Suprapubic skin (tissue), 4 donors: Measurements from ENCODE around the gene ROS1. TPM values are rescaled to one million over a fixed set of nuclear protein-coding genes. Genes with fewer than 3 reads are reported as not detected.

Experiments used
- DNase-seq, 2 donors: peaks; one replicate each; pipeline ENCODE4 v3.0.0-alpha.2; 2019; ENCODE audit warnings: low spot score in 2 of 2
- H3K27ac ChIP-seq: fragments of 200-600 bp; sonication (generic); one replicate; pipeline ENCODE4 v1.5.1; 2019
- H3K27me3 ChIP-seq: fragments of 200-600 bp; sonication (generic); one replicate; pipeline ENCODE4 v1.5.1; 2019
- H3K36me3 ChIP-seq: fragments of 200-600 bp; sonication (generic); one replicate; pipeline ENCODE4 v1.5.1; 2019
- H3K4me1 ChIP-seq: fragments of 200-600 bp; sonication (generic); one replicate; pipeline ENCODE4 v1.5.1; 2019
- H3K4me3 ChIP-seq: fragments of 200-600 bp; sonication (generic); one replicate; pipeline ENCODE4 v1.5.1; 2019; ENCODE audit warnings: mild to moderate bottlenecking
- H3K9me3 ChIP-seq: fragments of 200-600 bp; sonication (generic); one replicate; pipeline ENCODE4 v1.5.1; 2019
- CTCF ChIP-seq, 2 donors: fragments of 200-600 bp in 1 of 2; fragments of 450-650 bp in 1 of 2; sonication (generic) in 1 of 2; IDR thresholded peaks; one replicate each; pipeline ENCODE4 v1.5.1; 2016 to 2019; ENCODE audit warnings: antibody characterized with exemption in 2 of 2, mild to moderate bottlenecking in 1 of 2, moderate library complexity in 1 of 2
- EP300 ChIP-seq: sonication (generic); formaldehyde crosslinking; IDR thresholded peaks from one replicate; pipeline ENCODE4 v1.6.1; 2017; ENCODE audit warnings: antibody characterized with exemption
- POLR2A ChIP-seq, 2 donors: fragments of 450-650 bp; IDR thresholded peaks; one replicate each; pipeline ENCODE4 v1.6.1; 2017; ENCODE audit warnings: antibody characterized with exemption in 2 of 2, mild to moderate bottlenecking in 2 of 2, moderate library complexity in 2 of 2
- POLR2AphosphoS5 ChIP-seq, 3 donors: sonication (generic); formaldehyde crosslinking; IDR thresholded peaks; one replicate each; pipeline ENCODE4 v1.6.1; 2017; ENCODE audit warnings: antibody characterized with exemption in 3 of 3
- WGBS: methylation state at CpG from one replicate; pipeline ENCODE4 v1.1.5; 2018; 5-methylcytosine and 5-hydroxymethylcytosine counted together
- total RNA-seq, 4 donors: library from RNA; depleted of rRNA; stranded (reverse); fragments of >200 nt; gene quantifications; one replicate each; pipeline ENCODE4 v1.1.0, GENCODE V29; 2016

Gene ROS1
- total RNA-seq, 4 donors from 2014 or later, result 0.49 to 2.8 (median 0.69) TPM

GRCh38 chr6:117395164-117395563 is 30.6 kb downstream of the ROS1 start:
- Histone ChIP-seq H3K4me3 (no peak overlapping the region), H3K27me3 (no peaks in the 10 kb centered on the region), H3K36me3 (no peaks in the 10 kb centered on the region), H3K9me3 (no peaks in the 10 kb centered on the region), H3K27ac (no peak overlapping the region), H3K4me1 (no peaks in the 10 kb centered on the region)
- TF ChIP-seq EP300 (no peak), POLR2A (IDR thresholded peaks at IDR 0.05) (no peak), POLR2AphosphoS5 (IDR thresholded peaks at IDR 0.05) (no peak), CTCF (IDR thresholded peaks at IDR 0.05) (no peak)
- DNase-seq, result no peak
- 19% methylated on average over 1 of the region's 1 CpG for WGBS

- 68% methylated on average over 2 of the region's 2 CpGs for WGBS
- H3K4me3 ChIP-seq, result no peak overlapping the region
- DNase-seq, result no peak
- no peaks in the 10 kb centered on the region for H3K9me3 ChIP-seq
- H3K27ac ChIP-seq, result no peak overlapping the region
- no peak for TF ChIP-seq EP300
- TF ChIP-seq POLR2AphosphoS5 (IDR thresholded peaks at IDR 0.05), result no peak
- no peak for TF ChIP-seq POLR2A (IDR thresholded peaks at IDR 0.05)
- no peak for TF ChIP-seq CTCF (IDR thresholded peaks at IDR 0.05)
- no peaks in the 10 kb centered on the region for H3K4me1 ChIP-seq
- no peaks in the 10 kb centered on the region for H3K36me3 ChIP-seq
- H3K27me3 ChIP-seq, result no peaks in the 10 kb centered on the region
These were observed 32.7 kb downstream of the ROS1 start for GRCh38 chr6:117393045-117393444.

DNA sequence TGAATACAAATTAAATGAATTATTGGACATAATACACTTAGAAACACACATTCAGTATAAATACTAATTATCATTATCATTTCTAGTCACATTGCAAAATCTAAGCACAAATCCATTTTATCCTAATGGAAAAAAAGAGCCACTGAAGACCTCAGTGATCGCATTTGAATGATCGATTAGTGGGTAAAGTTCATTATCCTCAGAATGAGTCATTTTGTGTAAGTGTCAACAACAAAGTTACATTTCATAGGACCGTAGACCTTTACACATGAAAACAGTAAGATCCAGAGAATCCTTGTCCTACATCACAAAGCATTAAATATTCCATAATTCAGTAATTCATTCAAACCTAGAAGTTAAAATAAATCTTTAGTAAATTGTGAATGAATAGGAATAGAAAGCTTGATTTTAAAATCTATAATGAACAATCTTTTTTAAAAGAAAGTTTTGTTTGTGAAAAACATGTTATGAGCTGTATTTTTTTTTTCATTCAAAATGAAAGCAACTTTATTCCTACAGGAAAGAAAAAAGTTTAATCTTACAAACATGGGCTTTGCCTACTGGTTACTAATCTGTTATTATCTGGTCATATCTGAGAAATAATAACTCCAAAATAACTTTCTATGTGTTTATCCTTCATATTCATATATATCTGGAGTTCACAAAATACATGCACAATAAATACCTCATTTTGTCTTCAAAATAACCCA is 33.7 kb downstream of the ROS1 start:
- Histone ChIP-seq H3K36me3 (no peaks in the 10 kb centered on the region), H3K4me1 (no peaks in the 10 kb centered on the region), H3K4me3 (no peak overlapping the region), H3K27ac (no peak overlapping the region), H3K9me3 (no peaks in the 10 kb centered on the region), H3K27me3 (no peaks in the 10 kb centered on the region)
- TF ChIP-seq POLR2AphosphoS5 (IDR thresholded peaks at IDR 0.05) (no peak), POLR2A (IDR thresholded peaks at IDR 0.05) (no peak), EP300 (no peak), CTCF (IDR thresholded peaks at IDR 0.05) (no peak)
- DNase-seq, result no peak
- 93% methylated on average over 3 of the region's 3 CpGs for WGBS

DNA sequence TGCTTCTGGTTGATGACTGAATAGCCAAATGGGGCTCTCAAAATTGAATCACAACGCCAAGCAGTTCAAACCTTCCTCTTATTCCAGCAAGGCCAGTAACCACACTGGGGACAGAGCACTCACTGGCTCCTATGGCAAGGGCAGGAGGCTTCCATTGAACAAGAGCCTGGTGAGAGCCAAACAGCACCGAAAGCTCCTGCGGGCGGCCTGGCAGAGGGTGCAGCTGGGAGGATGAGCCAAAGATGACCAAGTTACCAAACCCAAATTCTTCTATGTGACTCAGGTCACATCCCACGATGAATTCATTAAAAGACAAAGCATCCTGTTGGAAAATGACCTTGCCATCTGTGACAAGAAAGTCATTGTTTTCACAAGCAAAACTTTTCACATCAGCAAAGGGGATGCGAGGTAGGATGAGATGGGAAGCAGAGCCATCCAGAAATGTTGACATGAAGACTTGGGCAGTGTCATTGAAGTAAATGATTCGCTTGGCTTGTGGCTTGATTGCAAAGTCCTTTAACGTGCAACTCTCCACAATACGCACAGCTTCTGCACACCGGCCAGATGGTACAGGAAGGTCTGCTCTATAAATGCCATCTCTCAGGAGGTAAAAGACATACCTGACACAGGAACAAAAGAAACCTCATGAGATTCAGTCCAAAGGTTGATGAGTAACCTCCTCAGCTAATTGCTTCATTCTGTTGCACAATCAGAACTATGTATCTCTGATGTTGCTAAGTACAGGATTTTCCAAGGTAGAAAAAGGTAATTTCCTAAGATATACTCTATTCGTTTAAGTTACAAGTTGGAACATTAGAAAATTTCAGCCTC is 36.3 kb downstream of the ROS1 start:
- H3K27ac ChIP-seq, result no peak overlapping the region
- DNase-seq, result no peak
- H3K27me3 ChIP-seq, result no peaks in the 10 kb centered on the region
- H3K4me3 ChIP-seq, result no peak overlapping the region
- H3K4me1 ChIP-seq, result no peaks in the 10 kb centered on the region
- no peak for TF ChIP-seq CTCF (IDR thresholded peaks at IDR 0.05)
- TF ChIP-seq POLR2A (IDR thresholded peaks at IDR 0.05), result no peak
- no peak for TF ChIP-seq POLR2AphosphoS5 (IDR thresholded peaks at IDR 0.05)
- TF ChIP-seq EP300, result no peak
- H3K9me3 ChIP-seq, result no peaks in the 10 kb centered on the region
- 79% methylated on average over 11 of the region's 11 CpGs for WGBS
- no peaks in the 10 kb centered on the region for H3K36me3 ChIP-seq

DNA sequence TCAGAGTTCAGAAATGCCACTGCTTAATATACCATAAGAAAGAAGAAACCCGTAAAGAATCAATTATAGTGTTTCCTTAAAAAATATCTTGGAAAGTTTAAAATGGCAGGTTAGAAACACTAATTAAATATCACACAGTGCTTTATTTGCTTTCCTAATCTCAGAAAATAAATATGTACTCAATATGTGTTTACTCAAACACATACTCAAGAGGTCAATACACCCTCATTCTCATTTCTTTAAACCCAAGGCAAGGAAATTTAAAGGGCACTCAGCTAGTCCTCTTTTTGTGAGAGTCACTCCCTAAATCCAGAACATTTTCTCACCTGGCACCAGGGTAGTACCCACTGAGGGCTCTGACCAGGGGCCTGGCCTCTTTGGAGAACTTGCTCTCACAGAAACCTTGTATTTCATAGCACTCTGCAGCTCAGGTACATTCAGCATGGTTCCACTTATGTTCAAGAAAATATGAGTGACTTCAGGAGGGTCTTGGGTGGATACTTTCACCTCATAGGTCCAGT is 38.2 kb downstream of the ROS1 start:
- TF ChIP-seq POLR2AphosphoS5 (IDR thresholded peaks at IDR 0.05) (no peak), POLR2A (IDR thresholded peaks at IDR 0.05) (no peak), EP300 (no peak), CTCF (IDR thresholded peaks at IDR 0.05) (no peak)
- no peaks in the 10 kb centered on the region for H3K9me3 ChIP-seq
- no peak overlapping the region for H3K27ac ChIP-seq
- no peaks in the 10 kb centered on the region for H3K36me3 ChIP-seq
- no peaks in the 10 kb centered on the region for H3K27me3 ChIP-seq
- H3K4me3 ChIP-seq, result no peak overlapping the region
- H3K4me1 ChIP-seq, result no peaks in the 10 kb centered on the region
- DNase-seq, result no peak
- WGBS, result 85% methylated on average over 1 of the region's 1 CpG
